Measurements from ENCODE around the gene DDRGK1. TPM values are rescaled to one million over a fixed set of nuclear protein-coding genes. Genes with fewer than 3 reads are reported as not detected.

The DDRGK1 gene
- total RNA-seq, 1 experiment from 2014 or later: 72.0 TPM

DNA sequence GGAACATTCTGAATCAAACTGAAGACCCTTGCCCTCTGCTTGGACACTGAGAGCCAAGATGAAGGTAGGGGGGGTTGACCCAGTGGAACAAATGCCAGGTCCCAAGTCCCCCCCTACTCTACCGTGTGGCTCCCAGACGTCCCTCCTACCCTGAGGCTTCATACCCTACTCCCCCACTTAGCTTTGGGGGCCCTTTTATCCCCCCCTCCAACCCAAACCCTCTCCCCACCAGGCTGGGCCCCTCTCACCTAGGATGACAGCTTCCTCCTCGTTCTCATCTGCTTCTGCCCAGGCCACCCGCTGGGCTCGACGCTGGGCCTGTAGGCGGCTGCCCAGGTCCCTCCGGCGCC lies 1.5 kb downstream of the DDRGK1 start:
- no peak for DNase-seq (ENCODE audit: low spot score)
- intact Hi-C loops (cut with micrococcal nuclease; ENCODE audit: unreplicated experiment): no loop called here
- no TSS peak for BruUV-seq (replicated peaks)
- POLR2A ChIA-PET (ENCODE audit: low non-redundant PET): no interaction called here
- TF ChIP-seq, protein P1, sequence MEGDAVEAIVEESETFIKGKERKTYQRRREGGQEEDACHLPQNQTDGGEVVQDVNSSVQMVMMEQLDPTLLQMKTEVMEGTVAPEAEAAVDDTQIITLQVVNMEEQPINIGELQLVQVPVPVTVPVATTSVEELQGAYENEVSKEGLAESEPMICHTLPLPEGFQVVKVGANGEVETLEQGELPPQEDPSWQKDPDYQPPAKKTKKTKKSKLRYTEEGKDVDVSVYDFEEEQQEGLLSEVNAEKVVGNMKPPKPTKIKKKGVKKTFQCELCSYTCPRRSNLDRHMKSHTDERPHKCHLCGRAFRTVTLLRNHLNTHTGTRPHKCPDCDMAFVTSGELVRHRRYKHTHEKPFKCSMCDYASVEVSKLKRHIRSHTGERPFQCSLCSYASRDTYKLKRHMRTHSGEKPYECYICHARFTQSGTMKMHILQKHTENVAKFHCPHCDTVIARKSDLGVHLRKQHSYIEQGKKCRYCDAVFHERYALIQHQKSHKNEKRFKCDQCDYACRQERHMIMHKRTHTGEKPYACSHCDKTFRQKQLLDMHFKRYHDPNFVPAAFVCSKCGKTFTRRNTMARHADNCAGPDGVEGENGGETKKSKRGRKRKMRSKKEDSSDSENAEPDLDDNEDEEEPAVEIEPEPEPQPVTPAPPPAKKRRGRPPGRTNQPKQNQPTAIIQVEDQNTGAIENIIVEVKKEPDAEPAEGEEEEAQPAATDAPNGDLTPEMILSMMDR (conservative IDR thresholded peaks at IDR 0.05; ENCODE audit: low read depth, low read length): no peak
- TF ChIP-seq EZH2 (IDR thresholded peaks at IDR 0.05; ENCODE audit: borderline replicate concordance, low read depth, low read length, poor library complexity, severe bottlenecking): no peak
- peak overlapping the region; percentile 71 for H3K4me3 ChIP-seq (ENCODE audit: low read depth, low read length, poor library complexity, severe bottlenecking)
- H3K4me1 ChIP-seq (ENCODE audit: insufficient read depth, low read length, poor library complexity, severe bottlenecking): peaks cover 8% of the 10 kb centered on the region
- H3K36me3 ChIP-seq (ENCODE audit: insufficient read depth, low read length, poor library complexity, severe bottlenecking): peaks cover 26% of the 10 kb centered on the region
- CTCF ChIA-PET: no interaction called here
- peak overlapping the region; percentile 87 for H3K27ac ChIP-seq (ENCODE audit: low read depth, low read length, poor library complexity, severe bottlenecking)
- H3K27me3 ChIP-seq (replicated peaks; ENCODE audit: insufficient read depth, low read depth, low read length, poor library complexity): no peaks in the 10 kb centered on the region
- no peaks in the 10 kb centered on the region for H3K9me3 ChIP-seq (ENCODE audit: low read depth, low read length, poor library complexity, severe bottlenecking)

DNA sequence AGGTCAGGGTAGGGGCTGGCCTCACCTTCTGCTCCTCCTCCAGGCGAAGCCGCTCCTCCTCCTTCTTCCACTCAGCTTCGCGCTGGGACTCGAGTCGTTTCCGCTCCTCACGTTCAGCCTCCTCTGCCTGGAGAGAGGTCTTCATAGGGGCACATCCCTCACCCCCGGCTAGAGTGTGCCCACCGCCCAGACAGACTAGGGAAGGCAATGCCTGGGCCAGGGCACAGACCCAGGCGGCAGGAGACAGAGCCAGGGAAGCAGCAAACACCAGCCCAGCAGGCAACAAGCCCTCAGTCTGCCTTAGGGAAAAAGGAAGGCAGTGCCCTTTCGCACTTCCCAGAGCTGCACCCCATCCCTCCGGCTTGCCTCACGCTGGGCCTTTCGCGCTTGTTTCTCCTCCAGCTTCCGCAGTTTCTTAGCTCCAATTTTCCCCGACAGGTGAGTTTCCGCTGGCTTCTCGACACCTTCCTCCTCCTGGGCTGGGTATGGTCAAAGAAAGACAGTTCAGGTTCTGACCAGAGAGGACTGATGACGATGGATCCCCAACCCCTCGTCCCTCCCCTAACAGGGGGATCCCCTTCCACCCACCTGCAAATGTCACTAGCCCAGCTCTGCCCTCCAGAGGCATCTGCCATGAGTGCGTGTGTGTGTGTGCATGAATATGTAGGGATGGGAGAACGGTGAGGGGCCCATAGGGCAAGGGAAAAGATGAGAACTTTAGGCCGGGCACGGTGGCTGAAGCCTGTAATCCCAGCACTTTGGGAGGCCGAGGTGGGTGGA lies 4.3 kb downstream of the DDRGK1 start:
- H3K36me3 ChIP-seq (ENCODE audit: insufficient read depth, low read length, poor library complexity, severe bottlenecking): peaks cover 41% of the 10 kb centered on the region
- intact Hi-C loops (cut with micrococcal nuclease; ENCODE audit: unreplicated experiment): no loop called here
- no peak overlapping the region for H3K27ac ChIP-seq (ENCODE audit: low read depth, low read length, poor library complexity, severe bottlenecking)
- POLR2A ChIA-PET (ENCODE audit: low non-redundant PET): no interaction called here
- no peak overlapping the region for H3K4me3 ChIP-seq (ENCODE audit: low read depth, low read length, poor library complexity, severe bottlenecking)
- H3K9me3 ChIP-seq (ENCODE audit: low read depth, low read length, poor library complexity, severe bottlenecking): no peaks in the 10 kb centered on the region
- H3K27me3 ChIP-seq (replicated peaks; ENCODE audit: insufficient read depth, low read depth, low read length, poor library complexity): no peaks in the 10 kb centered on the region
- CTCF ChIA-PET: no interaction called here
- BruUV-seq (replicated peaks): no TSS peak
- H3K4me1 ChIP-seq (ENCODE audit: insufficient read depth, low read length, poor library complexity, severe bottlenecking): peaks cover 8% of the 10 kb centered on the region
- no peak for DNase-seq (ENCODE audit: low spot score)
- TF ChIP-seq EZH2 (IDR thresholded peaks at IDR 0.05; ENCODE audit: borderline replicate concordance, low read depth, low read length, poor library complexity, severe bottlenecking): no peak
- TF ChIP-seq, protein P1 (conservative IDR thresholded peaks at IDR 0.05; ENCODE audit: low read depth, low read length): no peak

DNA sequence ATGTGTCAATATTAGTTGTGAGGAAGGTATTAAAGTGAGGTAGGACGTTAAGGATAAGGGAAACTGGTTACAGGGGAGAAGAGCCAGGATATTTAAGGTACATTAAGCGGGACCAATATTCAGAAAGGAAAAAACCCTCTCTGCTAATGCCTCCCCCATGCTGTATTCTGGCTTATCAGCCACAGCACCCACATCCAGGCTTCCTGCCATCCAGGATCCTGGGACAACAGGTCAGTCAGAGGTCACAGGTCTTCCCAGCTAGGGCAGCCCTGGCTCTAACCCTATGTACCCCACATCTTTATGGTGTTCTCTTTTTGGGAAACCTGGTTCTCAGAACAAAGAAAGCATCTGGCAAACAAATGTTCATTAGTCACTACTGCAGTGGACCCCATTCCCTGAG lies 5.3 kb downstream of the DDRGK1 start:
- Histone ChIP-seq H3K4me1 (ENCODE audit: insufficient read depth, low read length, poor library complexity, severe bottlenecking) (peaks cover 8% of the 10 kb centered on the region), H3K27ac (ENCODE audit: low read depth, low read length, poor library complexity, severe bottlenecking) (no peak overlapping the region), H3K4me3 (ENCODE audit: low read depth, low read length, poor library complexity, severe bottlenecking) (no peak overlapping the region), H3K27me3 (replicated peaks; ENCODE audit: insufficient read depth, low read depth, low read length, poor library complexity) (no peaks in the 10 kb centered on the region), H3K36me3 (ENCODE audit: insufficient read depth, low read length, poor library complexity, severe bottlenecking) (peaks cover 51% of the 10 kb centered on the region), H3K9me3 (ENCODE audit: low read depth, low read length, poor library complexity, severe bottlenecking) (no peaks in the 10 kb centered on the region)
- CTCF ChIA-PET: no interaction called here
- BruUV-seq (replicated peaks): no TSS peak
- intact Hi-C loops (cut with micrococcal nuclease; ENCODE audit: unreplicated experiment): no loop called here
- DNase-seq (ENCODE audit: low spot score): no peak
- POLR2A ChIA-PET (ENCODE audit: low non-redundant PET): no interaction called here
- TF ChIP-seq, protein P1 (conservative IDR thresholded peaks at IDR 0.05; ENCODE audit: low read depth, low read length): no peak
- no peak for TF ChIP-seq EZH2 (IDR thresholded peaks at IDR 0.05; ENCODE audit: borderline replicate concordance, low read depth, low read length, poor library complexity, severe bottlenecking)
